ENCODE measurements around the gene HSPBP1. TPM values are rescaled to one million over a fixed set of nuclear protein-coding genes. Genes with fewer than 3 reads are reported as not detected.

HSPBP1 gene
- total and polyA plus RNA-seq, 9 of the 15 experiments (the other 6 are each of a cell fraction or from before 2014, with no cell fraction given), result 0.83 to 81.3 (median 21.8) TPM

DNA sequence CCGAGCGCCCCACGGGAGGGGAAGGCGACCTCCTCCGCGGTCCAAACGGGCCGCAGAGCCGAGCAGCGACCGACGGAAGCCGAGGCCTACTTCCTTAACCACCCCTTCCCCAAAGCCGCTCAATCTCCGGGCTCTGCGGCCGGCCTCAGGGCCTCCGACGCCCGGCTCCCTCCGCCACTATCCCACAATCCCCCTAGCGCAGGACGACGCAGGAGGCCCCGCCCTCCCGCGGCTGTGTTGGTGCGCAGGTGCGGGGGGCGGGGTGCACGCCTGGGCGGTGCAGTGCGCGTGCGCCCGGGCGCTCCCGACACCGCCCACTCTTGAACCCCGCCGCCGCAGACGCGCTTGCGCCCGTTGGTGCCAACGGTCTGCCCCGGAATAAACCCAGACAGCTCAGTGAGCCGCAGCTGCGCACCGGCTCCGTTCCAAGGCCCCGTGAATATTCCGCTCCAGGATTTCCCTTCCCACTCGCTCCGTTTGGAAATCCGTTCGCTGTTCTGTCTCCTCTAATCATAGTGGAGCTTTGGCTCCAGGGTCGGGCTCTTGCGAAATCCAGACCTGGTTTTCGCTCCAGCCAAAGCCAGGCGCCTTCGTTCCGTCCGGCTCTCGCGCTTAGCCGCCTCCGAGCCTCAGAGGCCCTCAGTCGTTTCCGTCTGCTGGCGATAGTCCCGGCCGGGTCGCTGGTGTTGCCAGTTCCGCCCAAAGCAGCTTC is 20.9 kb downstream of the HSPBP1 start, which contains the start of gene PPP6R1 (continued):
- peak; percentile 79 for TF ChIP-seq CEBPG (CRISPR knock-in tag; IDR thresholded peaks at IDR 0.05)
- peak; percentile 93 for TF ChIP-seq CEBPG (tag; conservative IDR thresholded peaks at IDR 0.05 in 1 of 2, IDR thresholded peaks at IDR 0.05 in 1 of 2)
- TF ChIP-seq LEF1 (IDR thresholded peaks at IDR 0.05), result peak; percentile 85
- peak; percentile 97 for TF ChIP-seq TAF1 (IDR thresholded peaks at IDR 0.05; ENCODE audit: control insufficient read depth, extremely low read depth, insufficient read depth, low read length, severe bottlenecking)
- peak; percentile 87 for TF ChIP-seq ETV5 (CRISPR knock-in tag; IDR thresholded peaks at IDR 0.05; ENCODE audit: low read depth)
- TF ChIP-seq TEAD2 (tag; IDR thresholded peaks at IDR 0.05), result peak; percentile 32; the same call in 1 of the 2 replicates
- TF ChIP-seq ARID1B (IDR thresholded peaks at IDR 0.05), result peak; percentile 76
- peak; percentile 71 for TF ChIP-seq ZNF143 (CRISPR knock-in tag; IDR thresholded peaks at IDR 0.05)
- no peak; the same call in 1 of the 2 replicates for TF ChIP-seq KLF1 (tag; IDR thresholded peaks at IDR 0.05)
- TF ChIP-seq, protein P1, sequence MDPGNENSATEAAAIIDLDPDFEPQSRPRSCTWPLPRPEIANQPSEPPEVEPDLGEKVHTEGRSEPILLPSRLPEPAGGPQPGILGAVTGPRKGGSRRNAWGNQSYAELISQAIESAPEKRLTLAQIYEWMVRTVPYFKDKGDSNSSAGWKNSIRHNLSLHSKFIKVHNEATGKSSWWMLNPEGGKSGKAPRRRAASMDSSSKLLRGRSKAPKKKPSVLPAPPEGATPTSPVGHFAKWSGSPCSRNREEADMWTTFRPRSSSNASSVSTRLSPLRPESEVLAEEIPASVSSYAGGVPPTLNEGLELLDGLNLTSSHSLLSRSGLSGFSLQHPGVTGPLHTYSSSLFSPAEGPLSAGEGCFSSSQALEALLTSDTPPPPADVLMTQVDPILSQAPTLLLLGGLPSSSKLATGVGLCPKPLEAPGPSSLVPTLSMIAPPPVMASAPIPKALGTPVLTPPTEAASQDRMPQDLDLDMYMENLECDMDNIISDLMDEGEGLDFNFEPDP (CRISPR knock-in tag; IDR thresholded peaks at IDR 0.05), result no peak
- TF ChIP-seq MAFK (IDR thresholded peaks at IDR 0.05; ENCODE audit: low read length), result peak; percentile 40; the same call in 1 of the 2 replicates
- peak; percentile 100 for TF ChIP-seq NEUROD1 (IDR thresholded peaks at IDR 0.05; ENCODE audit: borderline replicate concordance, low read depth, low read length, partially characterized antibody)
- peak; percentile 89 for TF ChIP-seq POLR2AphosphoS5 (IDR thresholded peaks at IDR 0.05; ENCODE audit: control insufficient read depth, insufficient read depth, low read depth, low read length)
- peak; percentile 99 for TF ChIP-seq MEIS2 (IDR thresholded peaks at IDR 0.05; ENCODE audit: partially characterized antibody)
- TF ChIP-seq EP400 (IDR thresholded peaks at IDR 0.05), result peak; percentile 92
- no peak for TF ChIP-seq BRD9 (IDR thresholded peaks at IDR 0.05; ENCODE audit: low read depth, partially characterized antibody)
- TF ChIP-seq TBL1XR1 (IDR thresholded peaks at IDR 0.05; ENCODE audit: low read length in 2 of 2), result peak; percentile 93 to 96; a peak in 3 of 4 replicates
- TF ChIP-seq, protein P2, sequence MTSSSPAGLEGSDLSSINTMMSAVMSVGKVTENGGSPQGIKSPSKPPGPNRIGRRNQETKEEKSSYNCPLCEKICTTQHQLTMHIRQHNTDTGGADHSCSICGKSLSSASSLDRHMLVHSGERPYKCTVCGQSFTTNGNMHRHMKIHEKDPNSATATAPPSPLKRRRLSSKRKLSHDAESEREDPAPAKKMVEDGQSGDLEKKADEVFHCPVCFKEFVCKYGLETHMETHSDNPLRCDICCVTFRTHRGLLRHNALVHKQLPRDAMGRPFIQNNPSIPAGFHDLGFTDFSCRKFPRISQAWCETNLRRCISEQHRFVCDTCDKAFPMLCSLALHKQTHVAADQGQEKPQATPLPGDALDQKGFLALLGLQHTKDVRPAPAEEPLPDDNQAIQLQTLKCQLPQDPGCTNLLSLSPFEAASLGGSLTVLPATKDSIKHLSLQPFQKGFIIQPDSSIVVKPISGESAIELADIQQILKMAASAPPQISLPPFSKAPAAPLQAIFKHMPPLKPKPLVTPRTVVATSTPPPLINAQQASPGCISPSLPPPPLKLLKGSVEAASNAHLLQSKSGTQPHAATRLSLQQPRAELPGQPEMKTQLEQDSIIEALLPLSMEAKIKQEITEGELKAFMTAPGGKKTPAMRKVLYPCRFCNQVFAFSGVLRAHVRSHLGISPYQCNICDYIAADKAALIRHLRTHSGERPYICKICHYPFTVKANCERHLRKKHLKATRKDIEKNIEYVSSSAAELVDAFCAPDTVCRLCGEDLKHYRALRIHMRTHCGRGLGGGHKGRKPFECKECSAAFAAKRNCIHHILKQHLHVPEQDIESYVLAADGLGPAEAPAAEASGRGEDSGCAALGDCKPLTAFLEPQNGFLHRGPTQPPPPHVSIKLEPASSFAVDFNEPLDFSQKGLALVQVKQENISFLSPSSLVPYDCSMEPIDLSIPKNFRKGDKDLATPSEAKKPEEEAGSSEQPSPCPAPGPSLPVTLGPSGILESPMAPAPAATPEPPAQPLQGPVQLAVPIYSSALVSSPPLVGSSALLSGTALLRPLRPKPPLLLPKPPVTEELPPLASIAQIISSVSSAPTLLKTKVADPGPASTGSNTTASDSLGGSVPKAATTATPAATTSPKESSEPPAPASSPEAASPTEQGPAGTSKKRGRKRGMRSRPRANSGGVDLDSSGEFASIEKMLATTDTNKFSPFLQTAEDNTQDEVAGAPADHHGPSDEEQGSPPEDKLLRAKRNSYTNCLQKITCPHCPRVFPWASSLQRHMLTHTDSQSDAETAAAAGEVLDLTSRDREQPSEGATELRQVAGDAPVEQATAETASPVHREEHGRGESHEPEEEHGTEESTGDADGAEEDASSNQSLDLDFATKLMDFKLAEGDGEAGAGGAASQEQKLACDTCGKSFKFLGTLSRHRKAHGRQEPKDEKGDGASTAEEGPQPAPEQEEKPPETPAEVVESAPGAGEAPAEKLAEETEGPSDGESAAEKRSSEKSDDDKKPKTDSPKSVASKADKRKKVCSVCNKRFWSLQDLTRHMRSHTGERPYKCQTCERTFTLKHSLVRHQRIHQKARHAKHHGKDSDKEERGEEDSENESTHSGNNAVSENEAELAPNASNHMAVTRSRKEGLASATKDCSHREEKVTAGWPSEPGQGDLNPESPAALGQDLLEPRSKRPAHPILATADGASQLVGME (CRISPR knock-in tag; IDR thresholded peaks at IDR 0.05), result 0 out of 2 replicates have a peak, but pooled peaks have one; percentile 10
- no peak for TF ChIP-seq HIVEP1 (CRISPR knock-in tag; IDR thresholded peaks at IDR 0.05)
- TF ChIP-seq RCOR1 (IDR thresholded peaks at IDR 0.05; ENCODE audit: borderline replicate concordance in 1 of 2, low read depth in 2 of 2, low read length in 2 of 2), result peak; percentile 91 to 98
- TF ChIP-seq SP2 (IDR thresholded peaks at IDR 0.05; ENCODE audit: extremely low read depth, low read depth, low read length, poor library complexity, severe bottlenecking), result no peak
- no peak for TF ChIP-seq ZNF778 (CRISPR knock-in tag; IDR thresholded peaks at IDR 0.05)
